GM23338 (cell line): ENCODE results near the gene HDAC10. TPM values are rescaled to one million over a fixed set of nuclear protein-coding genes. Genes with fewer than 3 reads are reported as not detected.

ENCODE experiments used
- ATAC-seq: fragments of 200-7000 bp; cut with Tn5 transposase; 3 replicates; pipeline ENCODE4 v1.9.1; 2020
- DNase-seq: peaks from one replicate; pipeline ENCODE4 v3.0.0-alpha.2; 2015; ENCODE audit warnings: low spot score
- H2AFZ ChIP-seq: fragments of 200-600 bp; sonication (generic); 2 replicates; pipeline ENCODE4 v1.8.0; 2016; ENCODE audit warnings: antibody characterized with exemption, mild to moderate bottlenecking, moderate library complexity
- H3F3A ChIP-seq: fragments of 200-600 bp; sonication (generic); replicated peaks from 2 replicates; pipeline ENCODE4 v1.8.0; 2017; ENCODE audit warnings: antibody characterized with exemption, mixed run types, low read depth
- H3K27ac ChIP-seq: fragments of 200-600 bp; sonication (generic); 2 replicates; pipeline ENCODE4 v1.6.1; 2016; ENCODE audit warnings: low read depth
- H3K27me3 ChIP-seq: fragments of 200-600 bp; sonication (generic); 2 replicates; pipeline ENCODE4 v1.8.0; 2016; ENCODE audit warnings: mild to moderate bottlenecking, mixed run types, moderate library complexity; ENCODE audit not compliant: insufficient read depth
- H3K36me3 ChIP-seq: fragments of 200-600 bp; sonication (generic); 2 replicates; pipeline ENCODE4 v1.8.0; 2016; ENCODE audit warnings: mild to moderate bottlenecking; ENCODE audit not compliant: insufficient read depth
- H3K4me1 ChIP-seq: fragments of 200-600 bp; sonication (generic); 2 replicates; pipeline ENCODE4 v1.8.0; 2016; ENCODE audit warnings: mild to moderate bottlenecking, moderate library complexity; ENCODE audit not compliant: insufficient read depth
- H3K4me2 ChIP-seq: fragments of 200-600 bp; sonication (generic); 2 replicates; pipeline ENCODE4 v1.7.1; 2017; ENCODE audit warnings: mixed run types
- H3K4me3 ChIP-seq: fragments of 200-600 bp; sonication (generic); 2 replicates; pipeline ENCODE4 v1.6.1; 2016; ENCODE audit warnings: mixed run types
- H3K79me2 ChIP-seq: fragments of 200-600 bp; sonication (generic); replicated peaks from 2 replicates; pipeline ENCODE4 v1.8.0; 2017; ENCODE audit warnings: mild to moderate bottlenecking; ENCODE audit not compliant: insufficient read depth
- H3K9me2 ChIP-seq: fragments of 200-600 bp; sonication (generic); 2 replicates; pipeline ENCODE4 v1.8.0; 2017; ENCODE audit not compliant: insufficient read depth
- H4K20me1 ChIP-seq: fragments of 200-600 bp; sonication (generic); replicated peaks from 2 replicates; pipeline ENCODE4 v1.8.0; 2017; ENCODE audit warnings: mild to moderate bottlenecking; ENCODE audit not compliant: insufficient read depth
- H3K27ac Mint-ChIP-seq: 2 replicates; pipeline ENCODE4 v1.8.0; 2020; ENCODE audit warnings: inconsistent platforms, mild to moderate bottlenecking, moderate library complexity, mixed read lengths
- H3K27me3 Mint-ChIP-seq: 3 replicates; pipeline ENCODE4 v1.8.0; 2022; ENCODE audit warnings: low read depth, mild to moderate bottlenecking, moderate library complexity, mixed read lengths, inconsistent platforms; ENCODE audit not compliant: insufficient read depth, poor library complexity
- H3K36me3 Mint-ChIP-seq: 3 replicates; pipeline ENCODE4 v1.8.0; 2021; ENCODE audit warnings: low read depth, mild to moderate bottlenecking, inconsistent platforms, moderate library complexity, mixed read lengths
- H3K4me1 Mint-ChIP-seq: 3 replicates; pipeline ENCODE4 v1.8.0; 2020; ENCODE audit warnings: mild to moderate bottlenecking, inconsistent platforms, mixed read lengths
- H3K4me3 Mint-ChIP-seq: 3 replicates; pipeline ENCODE4 v1.8.0; 2021; ENCODE audit warnings: moderate library complexity, mild to moderate bottlenecking, inconsistent platforms, mixed read lengths
- H3K9me3 Mint-ChIP-seq: 3 replicates; pipeline ENCODE4 v1.8.0; 2020; ENCODE audit warnings: moderate library complexity, mild to moderate bottlenecking, inconsistent platforms, mixed read lengths
- CREB1 ChIP-seq: fragments of 250-450 bp; sonication (Bioruptor Pico); IDR thresholded peaks from 2 replicates; pipeline ENCODE4 v1.5.0; 2020; ENCODE audit warnings: low read depth, mild to moderate bottlenecking, moderate library complexity
- CTCF ChIP-seq, 2 experiments: fragments of 200-600 bp in 1 of 2; sonication (generic) in 1 of 2; conservative IDR thresholded peaks; 2 replicates each; pipeline versions ENCODE4 v1.5.1 to v1.6.1; 2016 to 2017; ENCODE audit warnings: antibody characterized with exemption in 2 of 2, low read depth in 2 of 2, mild to moderate bottlenecking in 2 of 2, moderate library complexity in 1 of 2
- ETS1 ChIP-seq: IDR thresholded peaks from 2 replicates; pipeline ENCODE4 v1.6.1; 2016; ENCODE audit warnings: antibody characterized with exemption
- EZH2 ChIP-seq: fragments of 200-600 bp; sonication (generic); IDR thresholded peaks from one replicate; pipeline ENCODE4 v1.8.0; 2017; ENCODE audit warnings: antibody characterized with exemption, mild to moderate bottlenecking, low read depth; ENCODE audit not compliant: unreplicated experiment
- EZH2phosphoT487 ChIP-seq: fragments of 200-600 bp; sonication (generic); IDR thresholded peaks from one replicate; pipeline ENCODE4 v1.8.1; 2018; ENCODE audit warnings: antibody characterized with exemption; ENCODE audit not compliant: unreplicated experiment
- JUNB ChIP-seq: IDR thresholded peaks from one replicate; pipeline ENCODE4 v1.6.1; 2016; ENCODE audit warnings: antibody characterized with exemption; ENCODE audit not compliant: unreplicated experiment
- NANOG ChIP-seq: IDR thresholded peaks from 2 replicates; pipeline ENCODE4 v1.6.1; 2016; ENCODE audit warnings: antibody characterized with exemption, borderline replicate concordance
- POLR2AphosphoS5 ChIP-seq: IDR thresholded peaks from 2 replicates; pipeline ENCODE4 v1.6.1; 2016; ENCODE audit warnings: antibody characterized with exemption, low read depth
- REST ChIP-seq: IDR thresholded peaks from one replicate; pipeline ENCODE4 v1.6.1; 2018; ENCODE audit warnings: antibody characterized with exemption; ENCODE audit not compliant: unreplicated experiment
- STAT1 ChIP-seq: IDR thresholded peaks from one replicate; pipeline ENCODE4 v1.6.1; 2016; ENCODE audit warnings: antibody characterized with exemption; ENCODE audit not compliant: unreplicated experiment
- ZNF114 ChIP-seq: fragments of 250-450 bp; sonication (Bioruptor Pico); IDR thresholded peaks from 2 replicates; pipeline ENCODE4 v1.5.0; 2020; ENCODE audit warnings: mild to moderate bottlenecking, moderate library complexity
- ZNF331 ChIP-seq: fragments of 250-450 bp; sonication (Bioruptor Pico); IDR thresholded peaks from 2 replicates; pipeline ENCODE4 v1.5.0; 2020; ENCODE audit warnings: low read depth, mild to moderate bottlenecking, moderate library complexity
- ZNF462 ChIP-seq: fragments of 250-450 bp; sonication (Bioruptor Pico); IDR thresholded peaks from 2 replicates; pipeline ENCODE4 v1.5.0; 2020; ENCODE audit warnings: mild to moderate bottlenecking, moderate library complexity
- polyA plus RNA-seq: library from polyadenylated mRNA; unstranded; fragments of >200 nt; fragmentation: Nextera tagmentation; extraction: Ambion mirVana; gene quantifications from 2 replicates; pipeline ENCODE4 v1.2.1, GENCODE V29; 2016
- total RNA-seq: library from RNA; depleted of rRNA; stranded (reverse); fragments of >200 nt; shearing (Covaris generic); gene quantifications from 2 replicates; pipeline ENCODE4 v1.2.3, GENCODE V29; 2014

HDAC10 gene
- total and polyA plus RNA-seq, 2 experiments from 2014 or later, result 4.1 to 41.9 TPM

DNA sequence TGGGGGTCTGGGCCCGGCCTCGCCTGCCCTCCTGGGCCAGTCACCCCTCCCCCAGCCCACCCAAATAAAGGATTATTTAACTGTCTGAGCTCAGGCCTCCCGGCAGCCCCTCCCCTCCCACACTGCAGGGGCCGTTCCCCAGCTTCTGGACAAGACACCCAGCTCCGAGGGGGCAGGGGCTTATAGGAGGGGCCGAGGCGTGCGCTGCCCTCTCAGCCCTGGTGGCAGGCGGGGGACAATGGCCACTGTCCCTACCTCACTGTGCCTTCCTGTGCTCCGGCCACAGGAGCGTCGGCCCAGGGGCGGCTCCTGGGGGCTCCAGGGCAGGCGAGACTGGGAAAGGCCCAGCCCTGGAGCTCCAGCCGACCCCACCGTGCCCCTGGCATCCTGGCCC is 52.4 kb downstream of the HDAC10 start:
- ATAC-seq (no peak), DNase-seq (no peak)
- Mint-ChIP-seq H3K9me3 (peaks cover 2% of the 10 kb centered on the region; the same call in 1 of the 3 replicates), H3K27ac (no peak overlapping the region), H3K27me3 (peaks cover 8% of the 10 kb centered on the region), H3K4me1 (peaks cover 12% of the 10 kb centered on the region), H3K36me3 (peaks cover 15% of the 10 kb centered on the region), H3K4me3 (no peak overlapping the region)
- no peak overlapping the region for H2AFZ ChIP-seq
- no peak overlapping the region for H3K27ac ChIP-seq
- peaks cover 8% of the 10 kb centered on the region; the same call in 1 of the 2 replicates for H3K4me1 ChIP-seq
- no peak for TF ChIP-seq EZH2
- no peak for TF ChIP-seq ETS1
- no peak for TF ChIP-seq ZNF114
- TF ChIP-seq POLR2AphosphoS5, result no peak; the same call in 1 of the 2 replicates
- TF ChIP-seq JUNB, result no peak
- TF ChIP-seq CTCF (conservative IDR thresholded peaks at IDR 0.05; ENCODE audit: low read depth in 2 of 2), result no peak
- no peak for TF ChIP-seq CREB1 (CRISPR knock-in tag)
- TF ChIP-seq REST, result no peak
- no peak for TF ChIP-seq NANOG
- no peak for TF ChIP-seq ZNF331 (CRISPR knock-in tag)
- no peak for TF ChIP-seq EZH2phosphoT487
- no peak for TF ChIP-seq STAT1
- no peak for TF ChIP-seq ZNF462 (CRISPR knock-in tag)
- no peaks in the 10 kb centered on the region for H3K9me2 ChIP-seq
- peaks cover 9% of the 10 kb centered on the region; the same call in 1 of the 2 replicates for H3K27me3 ChIP-seq
- H3K4me3 ChIP-seq, result no peak overlapping the region
- H3K36me3 ChIP-seq, result no peaks in the 10 kb centered on the region; the same call in 1 of the 2 replicates
- peaks cover 20% of the 10 kb centered on the region for H3K79me2 ChIP-seq
- no peak overlapping the region for H3K4me2 ChIP-seq
- H4K20me1 ChIP-seq, result peaks cover 17% of the 10 kb centered on the region
- H3F3A ChIP-seq, result peaks cover 14% of the 10 kb centered on the region
